Measurements from ENCODE around the gene SPNS2. TPM values are rescaled to one million over a fixed set of nuclear protein-coding genes. Genes with fewer than 3 reads are reported as not detected.
A peak's percentile ranks its signal among the peaks of the same experiment; 100 is the strongest.

SPNS2 gene
- total and polyA plus RNA-seq, 2 donors (not counting 1 experiment from before 2014, with no cell fraction given): 0.48 TPM; not detected in 1

DNA sequence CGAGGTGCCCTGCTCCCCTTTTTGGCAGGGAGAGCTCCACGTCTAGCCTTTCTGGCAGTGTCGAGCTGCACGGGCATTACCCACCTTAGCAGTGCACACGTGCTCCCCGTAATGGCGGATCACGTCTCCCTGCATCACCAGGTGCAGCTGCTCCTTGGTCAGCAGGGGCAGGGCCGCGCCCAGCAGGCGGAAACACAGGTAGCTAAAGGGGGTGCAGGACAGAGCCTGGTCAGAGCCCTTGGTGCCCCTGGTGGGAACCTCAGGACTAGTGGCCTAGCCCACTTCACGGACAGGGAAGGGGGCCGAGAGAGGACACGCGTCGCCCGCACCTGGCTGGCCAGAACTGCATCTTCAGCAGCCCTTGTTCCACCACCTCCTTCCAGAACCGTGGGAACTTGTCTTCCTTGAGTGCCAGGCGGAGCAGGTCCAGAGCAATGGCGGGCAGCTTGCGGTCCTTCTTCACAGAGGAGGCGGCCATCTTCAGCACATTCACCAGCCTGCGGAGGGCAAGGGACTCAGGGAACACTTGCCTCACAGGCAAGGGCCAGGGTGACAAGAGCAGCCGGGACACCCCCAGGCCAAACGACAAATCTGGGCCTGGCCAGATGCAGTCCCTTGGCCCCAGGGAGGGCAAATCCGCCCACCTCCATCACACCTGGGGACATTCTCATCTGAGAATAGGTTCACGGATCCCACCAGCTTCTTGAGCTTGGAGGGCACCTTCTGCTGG, 53.3 kb downstream of the SPNS2 start:
- Histone ChIP-seq H3K27me3 (replicated peaks in 1 of 4; ENCODE audit: control extremely low read depth in 1 of 4, control insufficient read depth in 3 of 4, insufficient read depth in 4 of 4, low read length in 3 of 4) (no peaks in the 10 kb centered on the region), H3K9me3 (ENCODE audit: control extremely low read depth in 1 of 3, control insufficient read depth in 2 of 3, insufficient read depth in 1 of 3, low read length in 2 of 3) (no peaks in the 10 kb centered on the region), H4K20me1 (ENCODE audit: control insufficient read depth, insufficient read depth, low read length, poor library complexity, severe bottlenecking) (peaks cover 13% of the 10 kb centered on the region), H3K4me1 (ENCODE audit: control insufficient read depth in 2 of 2, insufficient read depth in 2 of 2, low read length in 2 of 2) (peaks cover 19 to 21% of the 10 kb centered on the region in 2 donors), H3K27ac (ENCODE audit: low read length in 2 of 2) (no peak overlapping the region), H3K36me3 (replicated peaks in 1 of 2; ENCODE audit: control extremely low read depth in 1 of 2, control insufficient read depth in 1 of 2, extremely low read depth in 1 of 2, insufficient read depth in 2 of 2, low read length in 1 of 2) (peaks cover 0 to 58% of the 10 kb centered on the region in 2 experiments), H3K79me2 (ENCODE audit: control insufficient read depth, insufficient read depth, low read length) (peaks cover 22% of the 10 kb centered on the region), H3K4me3 (ENCODE audit: control extremely low read depth in 1 of 5, extremely low read depth in 1 of 5, insufficient read depth in 1 of 5, low read depth in 2 of 5, low read length in 4 of 5) (no peak overlapping the region), H2AFZ (ENCODE audit: insufficient read depth, low read depth, low read length, poor library complexity, severe bottlenecking) (no peak overlapping the region), H3K4me2 (replicated peaks; ENCODE audit: low read depth, low read length, poor library complexity, severe bottlenecking) (no peak overlapping the region), H3K9ac (ENCODE audit: low read length) (no peak overlapping the region)
- Mint-ChIP-seq H3K4me1 (peaks cover 23% of the 10 kb centered on the region), H3K27me3 (no peaks in the 10 kb centered on the region), H3K27ac (no peak overlapping the region), H3K9me3 (ENCODE audit: insufficient read depth) (no peaks in the 10 kb centered on the region), H3K4me3 (no peak overlapping the region)
- 98% methylated on average over 27 of the region's 27 CpGs for WGBS (ENCODE audit: insufficient coverage)
- TF ChIP-seq, protein P1, sequence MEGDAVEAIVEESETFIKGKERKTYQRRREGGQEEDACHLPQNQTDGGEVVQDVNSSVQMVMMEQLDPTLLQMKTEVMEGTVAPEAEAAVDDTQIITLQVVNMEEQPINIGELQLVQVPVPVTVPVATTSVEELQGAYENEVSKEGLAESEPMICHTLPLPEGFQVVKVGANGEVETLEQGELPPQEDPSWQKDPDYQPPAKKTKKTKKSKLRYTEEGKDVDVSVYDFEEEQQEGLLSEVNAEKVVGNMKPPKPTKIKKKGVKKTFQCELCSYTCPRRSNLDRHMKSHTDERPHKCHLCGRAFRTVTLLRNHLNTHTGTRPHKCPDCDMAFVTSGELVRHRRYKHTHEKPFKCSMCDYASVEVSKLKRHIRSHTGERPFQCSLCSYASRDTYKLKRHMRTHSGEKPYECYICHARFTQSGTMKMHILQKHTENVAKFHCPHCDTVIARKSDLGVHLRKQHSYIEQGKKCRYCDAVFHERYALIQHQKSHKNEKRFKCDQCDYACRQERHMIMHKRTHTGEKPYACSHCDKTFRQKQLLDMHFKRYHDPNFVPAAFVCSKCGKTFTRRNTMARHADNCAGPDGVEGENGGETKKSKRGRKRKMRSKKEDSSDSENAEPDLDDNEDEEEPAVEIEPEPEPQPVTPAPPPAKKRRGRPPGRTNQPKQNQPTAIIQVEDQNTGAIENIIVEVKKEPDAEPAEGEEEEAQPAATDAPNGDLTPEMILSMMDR (IDR thresholded peaks at IDR 0.05): no peak
- CTCF ChIA-PET: interaction anchor here (1.0 to 2.3 kb wide), 2 partner anchors 14 to 130 kb away, joined by 3 to 20 read pairs; no protein-coding TSS in a partner anchor
- no peak for ATAC-seq (ENCODE audit: low read depth)
- intact Hi-C loops (cut with micrococcal nuclease): no loop called here
- no peak for DNase-seq
- POLR2A ChIA-PET: no interaction called here

DNA sequence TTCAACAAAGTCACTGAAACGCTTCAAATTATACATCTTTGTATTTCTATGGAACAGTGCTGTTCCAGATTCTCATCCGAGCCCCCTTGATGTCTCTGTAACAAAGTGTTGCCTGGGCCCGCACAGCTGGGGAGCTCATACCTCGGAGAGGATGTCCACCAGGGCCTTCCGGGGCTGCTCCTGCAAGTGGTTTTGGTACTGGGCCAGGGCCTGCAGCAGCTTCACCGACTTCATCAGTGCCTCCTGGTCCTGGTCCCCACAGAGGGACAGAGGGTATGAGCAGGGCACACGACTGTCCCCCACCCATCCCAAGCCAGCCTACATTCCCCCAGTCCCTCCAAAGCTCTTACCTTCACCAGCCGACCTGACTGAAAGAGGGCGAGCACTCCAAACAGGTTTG, 55.0 kb downstream of the SPNS2 start:
- Mint-ChIP-seq H3K9me3 (ENCODE audit: insufficient read depth) (no peaks in the 10 kb centered on the region), H3K27me3 (no peaks in the 10 kb centered on the region), H3K4me3 (peak overlapping the region; percentile 94), H3K27ac (no peak overlapping the region), H3K4me1 (peaks cover 23% of the 10 kb centered on the region)
- Histone ChIP-seq H3K4me2 (replicated peaks; ENCODE audit: low read depth, low read length, poor library complexity, severe bottlenecking) (peak overlapping the region; percentile 94), H2AFZ (ENCODE audit: insufficient read depth, low read depth, low read length, poor library complexity, severe bottlenecking) (no peak overlapping the region), H3K27me3 (replicated peaks in 1 of 4; ENCODE audit: control extremely low read depth in 1 of 4, control insufficient read depth in 3 of 4, insufficient read depth in 4 of 4, low read length in 3 of 4) (no peaks in the 10 kb centered on the region), H3K4me1 (ENCODE audit: control insufficient read depth in 2 of 2, insufficient read depth in 2 of 2, low read length in 2 of 2) (peaks cover 19 to 21% of the 10 kb centered on the region in 2 donors), H3K4me3 (ENCODE audit: control extremely low read depth in 1 of 5, extremely low read depth in 1 of 5, insufficient read depth in 1 of 5, low read depth in 2 of 5, low read length in 4 of 5) (peak overlapping the region in 1 of 5 experiments; percentile 81), H3K9ac (ENCODE audit: low read length) (no peak overlapping the region), H3K36me3 (replicated peaks in 1 of 2; ENCODE audit: control extremely low read depth in 1 of 2, control insufficient read depth in 1 of 2, extremely low read depth in 1 of 2, insufficient read depth in 2 of 2, low read length in 1 of 2) (peaks cover 0 to 41% of the 10 kb centered on the region in 2 experiments), H3K27ac (ENCODE audit: low read length in 2 of 2) (no peak overlapping the region), H3K9me3 (ENCODE audit: control extremely low read depth in 1 of 3, control insufficient read depth in 2 of 3, insufficient read depth in 1 of 3, low read length in 2 of 3) (no peaks in the 10 kb centered on the region), H4K20me1 (ENCODE audit: control insufficient read depth, insufficient read depth, low read length, poor library complexity, severe bottlenecking) (peaks cover 13% of the 10 kb centered on the region), H3K79me2 (ENCODE audit: control insufficient read depth, insufficient read depth, low read length) (peaks cover 22% of the 10 kb centered on the region)
- ChIA-PET CTCF (interaction anchor here (5.9 kb wide), 1 partner anchor 13 kb away, joined by 48 read pairs; no protein-coding TSS in a partner anchor), POLR2A (no interaction called here)
- no peak for DNase-seq
- no peak for ATAC-seq (ENCODE audit: low read depth)
- 87% methylated on average over 8 of the region's 9 CpGs for WGBS (ENCODE audit: insufficient coverage)
- intact Hi-C loops (cut with micrococcal nuclease): no loop called here
- TF ChIP-seq EZH2 (IDR thresholded peaks at IDR 0.05; ENCODE audit: borderline replicate concordance, insufficient read depth, low read depth, low read length, poor library complexity, severe bottlenecking): no peak
- TF ChIP-seq, protein P1 (IDR thresholded peaks at IDR 0.05): no peak

Measured in B cell (primary cell).